HCT116 (cell line): Measurements from ENCODE around the gene COPG1. TPM values are rescaled to one million over a fixed set of nuclear protein-coding genes. Genes with fewer than 3 reads are reported as not detected.

ENCODE experiments used
- ATAC-seq: fragments of 200-7000 bp; cut with Tn5 transposase; 2 replicates; pipeline ENCODE4 v1.9.1; 2020; ENCODE audit warnings: mild to moderate bottlenecking, moderate library complexity
- BruUV-seq: library from RNA; stranded (reverse); fragments of 400-500 nt; replicated peaks from 2 replicates; lab custom pipeline; 2021; lab: Mats Ljungman, UMichigan
- CTCF ChIA-PET: fragments of 300-600 bp; sonication (Branson Sonifier 250); formaldehyde crosslinking; loops from one replicate; lab custom pipeline; 2021; ENCODE audit warnings: antibody characterized with exemption; lab: Charles Lee
- POLR2A ChIA-PET: fragments of 300-600, 350-600 bp; sonication (Branson Sonifier 250); formaldehyde crosslinking; loops from one replicate; lab custom pipeline; 2021; ENCODE audit warnings: antibody characterized with exemption; lab: Charles Lee
- RAD21 ChIA-PET, 2 experiments: fragments of 300-600 bp; sonication (Branson Sonifier 250); formaldehyde crosslinking; loops; one replicate each; lab custom pipeline; 2023; ENCODE audit warnings: low total read pairs in 2 of 2; ENCODE audit not compliant: uncharacterized antibody in 2 of 2, unreplicated experiment in 2 of 2, low non-redundant PET in 1 of 2; lab: Charles Lee
- DNase-seq: peaks from one replicate; pipeline ENCODE4 v3.0.0-alpha.2; 2010; ENCODE audit warnings: low read depth, low spot score
- H2AFZ ChIP-seq: fragments of 200-600 bp; shearing (Covaris generic), sonication (generic); 2 replicates; pipeline ENCODE4 v1.6.1; 2017; ENCODE audit warnings: low read depth, mixed run types, mixed read lengths, antibody characterized with exemption, low read length; ENCODE audit not compliant: poor library complexity, severe bottlenecking
- H3K27ac ChIP-seq: 2 replicates; pipeline ENCODE4 v1.5.1; 2012; ENCODE audit warnings: low read depth, low read length
- H3K27me3 ChIP-seq: fragments of 200-600 bp; sonication (generic); 2 replicates; pipeline ENCODE4 v1.6.1; 2016; ENCODE audit warnings: mixed run types, low read length, mixed read lengths; ENCODE audit not compliant: insufficient read depth
- H3K36me3 ChIP-seq, 2 experiments: fragments of 200-500 bp in 1 of 2; fragments of 200-600 bp in 1 of 2; sonication (Bioruptor generic) in 1 of 2; sonication (generic) in 1 of 2; 2 replicates each; pipeline versions ENCODE4 v1.5.1 to v1.6.1; 2014 to 2016; ENCODE audit warnings: low read length in 2 of 2, inconsistent platforms in 1 of 2, mixed read lengths in 1 of 2, mixed run types in 1 of 2; ENCODE audit not compliant: insufficient read depth in 2 of 2, control insufficient read depth in 1 of 2
- H3K4me1 ChIP-seq, 2 experiments: fragments of 200-600 bp in 1 of 2; sonication (generic) in 1 of 2; 2 replicates each; pipeline versions ENCODE4 v1.5.1 to v1.6.1; 2012 to 2017; ENCODE audit warnings: low read length in 2 of 2, inconsistent platforms in 1 of 2, mild to moderate bottlenecking in 1 of 2, mixed read lengths in 1 of 2, mixed run types in 1 of 2, moderate library complexity in 1 of 2; ENCODE audit not compliant: insufficient read depth in 2 of 2, control insufficient read depth in 1 of 2
- H3K4me2 ChIP-seq: fragments of 200-600 bp; sonication (generic); 2 replicates; pipeline ENCODE4 v1.6.1; 2017; ENCODE audit warnings: mixed run types, low read length, mixed read lengths
- H3K4me3 ChIP-seq, 2 experiments: fragments of 200-600 bp in 1 of 2; sonication (generic) in 1 of 2; replicated peaks in 1 of 2; 2 replicates each; pipeline ENCODE4 v1.5.1; 2011 to 2016; ENCODE audit warnings: low read length in 2 of 2, control low read depth in 1 of 2, low read depth in 1 of 2, mild to moderate bottlenecking in 1 of 2, mixed read lengths in 1 of 2, mixed run types in 1 of 2
- H3K79me2 ChIP-seq: fragments of 200-600 bp; sonication (generic); 2 replicates; pipeline ENCODE4 v1.6.1; 2017; ENCODE audit warnings: mild to moderate bottlenecking, mixed run types, low read length, moderate library complexity, mixed read lengths; ENCODE audit not compliant: insufficient read depth
- H3K9ac ChIP-seq: fragments of 200-600 bp; sonication (generic); 2 replicates; pipeline ENCODE4 v1.6.1; 2016; ENCODE audit warnings: low read length, mixed read lengths
- H3K9me2 ChIP-seq: fragments of 200-600 bp; sonication (generic), shearing (Covaris generic); 2 replicates; pipeline ENCODE4 v1.6.1; 2017; ENCODE audit warnings: mixed run types, mild to moderate bottlenecking, moderate library complexity; ENCODE audit not compliant: insufficient read depth
- H3K9me3 ChIP-seq, 2 experiments: fragments of 200-500 bp in 1 of 2; fragments of 200-600 bp in 1 of 2; sonication (Bioruptor generic) in 1 of 2; sonication (generic) in 1 of 2; 2 replicates each; pipeline ENCODE4 v1.6.1; 2014 to 2017; ENCODE audit warnings: low read length in 2 of 2, mixed read lengths in 2 of 2, inconsistent platforms in 1 of 2, low read depth in 1 of 2, mild to moderate bottlenecking in 1 of 2, mixed run types in 1 of 2, moderate library complexity in 1 of 2; ENCODE audit not compliant: control insufficient read depth in 1 of 2, insufficient read depth in 1 of 2
- H4K20me1 ChIP-seq: fragments of 200-600 bp; sonication (generic), shearing (Covaris generic); 2 replicates; pipeline ENCODE4 v1.6.1; 2017; ENCODE audit warnings: mixed run types, mild to moderate bottlenecking, moderate library complexity; ENCODE audit not compliant: insufficient read depth
- CBX3 ChIP-seq: IDR thresholded peaks from 2 replicates; pipeline ENCODE4 v1.6.1; 2012; ENCODE audit warnings: low read depth
- ELF1 ChIP-seq: IDR thresholded peaks from 2 replicates; pipeline ENCODE4 v1.6.1; 2012; ENCODE audit warnings: low read depth, borderline replicate concordance
- EZH2 ChIP-seq: fragments of 200-600 bp; sonication (generic); IDR thresholded peaks from 2 replicates; pipeline ENCODE4 v1.6.1; 2017; ENCODE audit warnings: antibody characterized with exemption, mixed run types
- EZH2phosphoT487 ChIP-seq: fragments of 200-600 bp; IDR thresholded peaks from 2 replicates; pipeline ENCODE4 v1.6.1; 2018; ENCODE audit warnings: antibody characterized with exemption, borderline replicate concordance
- FOSL1 ChIP-seq: IDR thresholded peaks from 2 replicates; pipeline ENCODE4 v1.6.1; 2012; ENCODE audit warnings: low read depth
- JUND ChIP-seq: IDR thresholded peaks from 2 replicates; pipeline ENCODE4 v1.6.1; 2012
- POLR2A ChIP-seq: IDR thresholded peaks from 2 replicates; pipeline ENCODE4 v1.7.0; 2011; ENCODE audit warnings: borderline replicate concordance; ENCODE audit not compliant: insufficient read depth, insufficient read length; ENCODE audit errors: extremely low read depth
- POLR2AphosphoS5 ChIP-seq: IDR thresholded peaks from 2 replicates; pipeline ENCODE4 v1.6.1; 2011; ENCODE audit warnings: mild to moderate bottlenecking, low read depth, low read length, moderate library complexity
- RAD21 ChIP-seq: IDR thresholded peaks from 2 replicates; pipeline ENCODE4 v1.6.1; 2012; ENCODE audit warnings: low read depth, mild to moderate bottlenecking
- SIN3A ChIP-seq: IDR thresholded peaks from 2 replicates; pipeline ENCODE4 v1.6.1; 2012; ENCODE audit warnings: low read depth
- TCF7L2 ChIP-seq: IDR thresholded peaks from 2 replicates; pipeline ENCODE4 v1.7.0; 2011; ENCODE audit warnings: borderline replicate concordance, inconsistent platforms; ENCODE audit not compliant: insufficient read depth, insufficient read length; ENCODE audit errors: extremely low read depth
- YY1 ChIP-seq: IDR thresholded peaks from 2 replicates; pipeline ENCODE4 v1.6.1; 2011; ENCODE audit warnings: low read length, low read depth, moderate library complexity, mild to moderate bottlenecking; ENCODE audit not compliant: insufficient replicate concordance; ENCODE audit errors: extremely low read depth
- ZNF274 ChIP-seq: fragments of 200-500 bp; sonication (Bioruptor generic); IDR thresholded peaks from 2 replicates; pipeline ENCODE4 v1.6.1; 2014; ENCODE audit warnings: mild to moderate bottlenecking, low read depth, low read length, inconsistent platforms
- intact Hi-C: fragments of 100-400 bp; cut with micrococcal nuclease; formaldehyde crosslinking; loops from 2 replicates; pipeline ENCODE4 v1.10.0; 2022
- total RNA-seq: library from RNA; stranded (reverse); gene quantifications from one replicate; pipeline ENCODE4 v1.2.1, GENCODE V29; 2021; ENCODE audit not compliant: unreplicated experiment
- TF ChIP-seq, protein P1 (sequence below): IDR thresholded peaks from 2 replicates; pipeline ENCODE4 v1.6.1; 2011; ENCODE audit warnings: mild to moderate bottlenecking, low read length, moderate library complexity; ENCODE audit not compliant: insufficient replicate concordance; ENCODE audit errors: extremely low read depth
- TF ChIP-seq, protein P2 (sequence below): IDR thresholded peaks from 2 replicates; pipeline ENCODE4 v1.6.1; 2012
- TF ChIP-seq, protein P3 (sequence below), 3 experiments: fragments of 200-600 bp in 1 of 3; sonication (generic) in 1 of 3; IDR thresholded peaks in 2 of 3; conservative IDR thresholded peaks in 1 of 3; 2 replicates each; pipeline ENCODE4 v1.5.1; 2012 to 2017; ENCODE audit warnings: low read depth in 2 of 3, low read length in 2 of 3, antibody characterized with exemption in 1 of 3, borderline replicate concordance in 1 of 3, control low read depth in 1 of 3, mild to moderate bottlenecking in 1 of 3, mixed read lengths in 1 of 3, mixed run types in 1 of 3, moderate library complexity in 1 of 3; ENCODE audit not compliant: insufficient read depth in 1 of 3

Gene COPG1
- total RNA-seq, 1 experiment from 2014 or later = 182 TPM

DNA sequence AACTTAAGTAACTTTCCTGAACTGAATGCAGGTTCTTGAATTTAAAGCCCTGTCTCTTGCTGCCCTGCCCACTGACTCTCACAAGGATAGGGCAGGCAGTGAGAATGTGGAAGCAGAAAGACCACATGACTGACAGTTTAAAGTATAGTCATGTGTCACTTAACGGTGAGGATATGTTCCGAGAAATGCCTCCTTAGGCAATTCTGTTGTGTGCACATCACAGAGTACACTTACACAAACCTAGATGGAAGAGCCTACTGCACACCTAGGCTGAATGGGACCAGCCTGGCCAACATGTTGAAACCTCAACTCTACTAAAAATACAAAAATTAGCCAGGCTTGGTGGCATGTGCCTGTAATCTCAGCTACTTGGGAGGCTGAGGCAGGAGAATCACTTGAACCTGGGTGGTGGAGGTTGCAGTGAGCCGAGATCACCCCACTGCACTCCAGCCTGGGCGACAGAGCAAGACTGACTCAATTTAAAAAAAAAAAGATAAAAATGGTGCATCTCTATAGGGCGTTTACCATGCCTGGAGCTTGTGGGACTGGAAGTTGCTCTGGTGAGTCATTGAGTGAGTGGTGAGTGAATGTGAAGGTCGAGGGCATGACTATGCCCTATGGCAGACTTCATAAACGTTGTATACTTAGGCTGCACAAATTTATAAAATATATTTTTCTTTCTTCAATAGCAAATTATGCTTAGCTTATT, 18.9 kb upstream of the COPG1 start (continued):
- TF ChIP-seq SIN3A = no peak
- peak; percentile 51; the same call in 1 of the 2 replicates for TF ChIP-seq CBX3
- no peak for TF ChIP-seq EZH2phosphoT487
- TF ChIP-seq ELF1 = no peak

DNA sequence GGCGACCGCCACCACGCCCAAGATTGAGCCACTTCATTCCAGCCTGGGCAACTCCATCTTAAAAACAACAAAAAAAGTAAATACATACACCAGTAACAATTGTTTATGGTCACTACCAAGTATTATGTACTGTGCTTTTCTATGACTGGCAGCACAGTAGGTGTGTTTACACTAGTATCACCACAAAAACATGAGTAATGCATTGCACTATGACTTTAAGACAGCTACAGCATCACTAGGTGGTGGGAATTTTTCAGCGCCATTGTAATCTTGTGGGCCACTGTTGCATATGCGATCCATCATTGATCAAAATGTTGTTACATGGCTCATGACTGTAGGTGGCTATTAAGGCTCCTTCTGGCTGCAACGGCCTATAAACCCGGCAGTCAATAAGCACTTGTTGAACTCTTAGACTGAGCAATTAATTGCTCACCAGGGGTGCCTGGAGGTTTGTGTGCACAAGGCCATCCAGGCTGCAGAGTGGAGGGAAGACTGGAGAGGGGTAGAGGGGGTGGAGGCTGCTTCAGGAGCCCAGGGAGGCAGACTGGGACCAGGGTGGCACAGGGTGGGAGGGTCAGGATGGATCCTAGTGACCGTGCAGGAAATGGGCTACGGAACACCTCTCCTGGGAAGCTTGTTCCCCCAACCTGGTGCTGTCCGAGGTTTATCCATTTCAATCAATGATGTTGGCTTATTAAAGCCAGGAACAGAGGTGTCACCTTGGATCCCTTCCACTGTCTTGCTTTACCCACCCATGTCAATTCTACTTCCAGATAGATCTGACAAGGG, 17.9 kb upstream of the COPG1 start:
- H3K36me3 ChIP-seq = no peaks in the 10 kb centered on the region
- no peak for ATAC-seq
- no peaks in the 10 kb centered on the region for H3K79me2 ChIP-seq
- peak overlapping the region; percentile 8 for H3K4me2 ChIP-seq
- ChIA-PET POLR2A (interaction anchor here (0.7 to 0.9 kb wide), 2 partner anchors 48 to 178 kb away, joined by 3 to 4 read pairs; partner anchors contain the start of gene CNBP), CTCF (interaction anchor here (0.9 to 1.8 kb wide), 3 partner anchors 14 to 261 kb away, joined by 4 to 14 read pairs (median 6); no protein-coding TSS in a partner anchor), RAD21 (interaction anchor here in 1 of 2 experiments (0.7 kb wide), 1 partner anchor 435 kb away, joined by 3 read pairs; no protein-coding TSS in a partner anchor)
- DNase-seq = no peak
- no peaks in the 10 kb centered on the region for H3K27me3 ChIP-seq
- H3K27ac ChIP-seq = no peak overlapping the region
- H4K20me1 ChIP-seq = no peaks in the 10 kb centered on the region
- no TSS peak for BruUV-seq
- H3K4me3 ChIP-seq = no peak overlapping the region
- TF ChIP-seq SIN3A (no peak), EZH2 (no peak), FOSL1 (no peak), POLR2AphosphoS5 (no peak), YY1 (no peak), TCF7L2 (no peak), RAD21 (no peak), JUND (no peak), EZH2phosphoT487 (no peak), POLR2A (no peak), ZNF274 (no peak), ELF1 (no peak)
- TF ChIP-seq, protein P1, sequence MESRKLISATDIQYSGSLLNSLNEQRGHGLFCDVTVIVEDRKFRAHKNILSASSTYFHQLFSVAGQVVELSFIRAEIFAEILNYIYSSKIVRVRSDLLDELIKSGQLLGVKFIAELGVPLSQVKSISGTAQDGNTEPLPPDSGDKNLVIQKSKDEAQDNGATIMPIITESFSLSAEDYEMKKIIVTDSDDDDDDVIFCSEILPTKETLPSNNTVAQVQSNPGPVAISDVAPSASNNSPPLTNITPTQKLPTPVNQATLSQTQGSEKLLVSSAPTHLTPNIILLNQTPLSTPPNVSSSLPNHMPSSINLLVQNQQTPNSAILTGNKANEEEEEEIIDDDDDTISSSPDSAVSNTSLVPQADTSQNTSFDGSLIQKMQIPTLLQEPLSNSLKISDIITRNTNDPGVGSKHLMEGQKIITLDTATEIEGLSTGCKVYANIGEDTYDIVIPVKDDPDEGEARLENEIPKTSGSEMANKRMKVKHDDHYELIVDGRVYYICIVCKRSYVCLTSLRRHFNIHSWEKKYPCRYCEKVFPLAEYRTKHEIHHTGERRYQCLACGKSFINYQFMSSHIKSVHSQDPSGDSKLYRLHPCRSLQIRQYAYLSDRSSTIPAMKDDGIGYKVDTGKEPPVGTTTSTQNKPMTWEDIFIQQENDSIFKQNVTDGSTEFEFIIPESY = no peak
- TF ChIP-seq, protein P2, sequence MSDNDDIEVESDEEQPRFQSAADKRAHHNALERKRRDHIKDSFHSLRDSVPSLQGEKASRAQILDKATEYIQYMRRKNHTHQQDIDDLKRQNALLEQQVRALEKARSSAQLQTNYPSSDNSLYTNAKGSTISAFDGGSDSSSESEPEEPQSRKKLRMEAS = no peak
- TF ChIP-seq, protein P3, sequence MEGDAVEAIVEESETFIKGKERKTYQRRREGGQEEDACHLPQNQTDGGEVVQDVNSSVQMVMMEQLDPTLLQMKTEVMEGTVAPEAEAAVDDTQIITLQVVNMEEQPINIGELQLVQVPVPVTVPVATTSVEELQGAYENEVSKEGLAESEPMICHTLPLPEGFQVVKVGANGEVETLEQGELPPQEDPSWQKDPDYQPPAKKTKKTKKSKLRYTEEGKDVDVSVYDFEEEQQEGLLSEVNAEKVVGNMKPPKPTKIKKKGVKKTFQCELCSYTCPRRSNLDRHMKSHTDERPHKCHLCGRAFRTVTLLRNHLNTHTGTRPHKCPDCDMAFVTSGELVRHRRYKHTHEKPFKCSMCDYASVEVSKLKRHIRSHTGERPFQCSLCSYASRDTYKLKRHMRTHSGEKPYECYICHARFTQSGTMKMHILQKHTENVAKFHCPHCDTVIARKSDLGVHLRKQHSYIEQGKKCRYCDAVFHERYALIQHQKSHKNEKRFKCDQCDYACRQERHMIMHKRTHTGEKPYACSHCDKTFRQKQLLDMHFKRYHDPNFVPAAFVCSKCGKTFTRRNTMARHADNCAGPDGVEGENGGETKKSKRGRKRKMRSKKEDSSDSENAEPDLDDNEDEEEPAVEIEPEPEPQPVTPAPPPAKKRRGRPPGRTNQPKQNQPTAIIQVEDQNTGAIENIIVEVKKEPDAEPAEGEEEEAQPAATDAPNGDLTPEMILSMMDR (IDR thresholded peaks at IDR 0.05 in 2 of 3, conservative IDR thresholded peaks at IDR 0.05 in 1 of 3; ENCODE audit: borderline replicate concordance in 1 of 3, insufficient read depth in 1 of 3, low read depth in 2 of 3, low read length in 2 of 3) = no peak
- no peak overlapping the region for H3K9ac ChIP-seq
- no peaks in the 10 kb centered on the region for H3K9me3 ChIP-seq
- intact Hi-C loops = no loop called here
- H2AFZ ChIP-seq = no peak overlapping the region
- H3K4me1 ChIP-seq = peaks cover 18 to 58% of the 10 kb centered on the region in 2 experiments
- H3K9me2 ChIP-seq = no peaks in the 10 kb centered on the region
